Measurements from ENCODE around the gene GATB. TPM values are rescaled to one million over a fixed set of nuclear protein-coding genes. Genes with fewer than 3 reads are reported as not detected.

The GATB gene, protein sequence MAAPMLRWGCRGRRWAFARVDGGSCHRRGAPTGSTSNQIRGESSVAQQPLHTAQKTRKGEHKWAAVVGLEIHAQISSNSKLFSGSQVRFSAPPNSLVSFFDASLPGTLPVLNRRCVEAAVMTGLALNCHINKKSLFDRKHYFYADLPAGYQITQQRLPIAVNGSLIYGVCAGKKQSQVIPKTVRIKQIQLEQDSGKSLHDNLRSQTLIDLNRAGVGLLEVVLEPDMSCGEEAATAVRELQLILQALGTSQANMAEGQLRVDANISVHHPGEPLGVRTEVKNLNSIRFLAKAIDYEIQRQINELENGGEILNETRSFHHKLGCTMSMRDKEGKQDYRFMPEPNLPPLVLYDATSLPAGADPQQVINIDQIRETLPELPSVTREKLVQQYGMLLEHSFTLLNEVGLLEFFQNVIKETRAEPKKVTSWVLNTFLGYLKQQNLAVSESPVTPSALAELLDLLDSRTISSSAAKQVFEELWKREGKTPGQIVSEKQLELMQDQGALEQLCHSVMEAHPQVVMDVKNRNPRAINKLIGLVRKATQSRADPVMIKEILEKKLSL
- total RNA-seq, result 100 to 1,000 TPM in 2 of 10 donors, 10 to 100 TPM in 8; 79.0 to 122 (median 88.5) TPM
- polyA plus RNA-seq, result 100 to 1,000 TPM in 1 of 2 donors, 10 to 100 TPM in 1; 39.1 to 168 TPM
- long read RNA-seq, donor 1, transcript GATB-201 (13 exons, 2,385 nt), result major isoform, 45 of 77 reads
- long read RNA-seq, donor 1, transcript GATB-204 (4 exons, 749 nt), result minor isoform, 18 of 77 reads
- long read RNA-seq, donor 1, partial matches to known transcripts, result 9 of 77 reads
- long read RNA-seq, donor 1, other reads (novel, unspliced or antisense), result 5 of 77 reads
- long read RNA-seq, donor 2, transcript GATB-204 (4 exons, 749 nt), result minor isoform, 28 of 122 reads
- long read RNA-seq, donor 2, transcript GATB-201 (13 exons, 2,385 nt), result major isoform, 76 of 122 reads
- long read RNA-seq, donor 2, partial matches to known transcripts, result 10 of 122 reads
- long read RNA-seq, donor 2, other reads (novel, unspliced or antisense), result 8 of 122 reads
- long read RNA-seq, donor 3, transcript GATB-201 (13 exons, 2,385 nt), result major isoform, 141 of 189 reads
- long read RNA-seq, donor 3, transcript GATB-204 (4 exons, 749 nt), result minor isoform, 20 of 189 reads
- long read RNA-seq, donor 3, partial matches to known transcripts, result 10 of 189 reads
- long read RNA-seq, donor 3, other reads (novel, unspliced or antisense), result 16 of 189 reads

DNA sequence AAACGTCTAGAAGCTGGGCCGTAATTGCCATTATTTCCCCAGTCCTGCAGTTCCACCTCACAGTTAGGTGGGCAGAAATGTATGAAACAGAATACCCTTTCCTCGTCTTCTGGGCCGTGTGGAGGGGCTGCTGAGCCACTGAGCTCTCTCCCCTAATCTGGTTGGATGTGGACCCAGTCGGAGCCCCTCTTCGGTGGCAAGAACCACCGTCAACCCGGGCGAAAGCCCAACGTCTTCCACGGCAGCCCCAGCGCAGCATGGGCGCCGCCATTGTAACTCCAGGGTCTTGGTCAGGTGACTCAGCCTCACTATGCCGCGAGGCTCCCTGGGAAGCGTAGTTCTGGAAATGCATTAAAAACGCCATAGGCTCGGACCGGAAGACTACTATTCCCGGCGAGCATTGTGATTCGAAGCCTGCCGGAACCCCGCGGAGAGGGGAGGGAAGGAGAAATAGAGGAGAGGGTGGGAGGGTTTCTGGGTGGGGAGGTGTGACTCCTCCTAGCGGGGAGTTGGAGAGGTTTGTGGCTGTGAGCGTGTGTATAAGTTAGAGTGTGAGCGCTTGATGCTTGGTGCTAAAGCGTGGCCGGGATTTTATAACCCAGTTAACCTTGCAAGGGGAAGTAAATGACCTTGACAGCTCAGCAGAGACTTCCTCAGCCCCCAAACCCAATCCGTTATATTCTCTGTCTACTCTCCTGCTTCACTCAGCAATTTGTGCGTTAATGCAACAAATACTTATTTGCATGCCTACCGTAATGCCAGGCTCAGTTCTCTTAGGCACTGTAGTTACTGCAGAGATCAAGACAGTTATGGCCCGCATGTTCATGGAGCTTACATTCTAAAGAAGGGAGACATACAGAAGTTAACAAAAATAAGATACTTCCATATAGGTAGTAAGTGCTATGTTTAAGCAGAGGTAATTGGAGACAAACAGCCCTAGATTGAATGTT is at the start of gene GATB:
Gene GATB (minus strand): TSS at position 296 of the 950 bp plus-strand sequence. CDS start 25 bp downstream, at position 271.
- no peaks in the 10 kb centered on the region for H3K9me3 ChIP-seq
- intact Hi-C loops (cut with DNase I), result loop anchor here in 4 of 10 donors (2.0 to 10.0 kb wide), 4 partner anchors 69 to 662 kb away; partner anchors contain the start of gene RPS3A (in 1 of the 4)
- WGBS, 2 donors, result 5 to 6% methylated on average over 35 of the region's 35 CpGs
- H3K4me1 ChIP-seq, result peaks cover 0 to 24% (median 12%) of the 10 kb centered on the region in 9 donors
- H3K27me3 ChIP-seq, result peaks cover 0 to 4% (median 0%) of the 10 kb centered on the region in 7 donors
- peak; percentile 99 to 100 (median 100) for ATAC-seq
- peak within 1 kb of the TSS; percentile 73 to 92 (median 83) for H3K4me3 ChIP-seq
- DNase-seq, result peak; percentile 85 to 95
- peak within 1 kb of the TSS; percentile 62 to 82 (median 76) for H3K27ac ChIP-seq
- peaks cover 0 to 28% (median 0%) of the 10 kb centered on the region in 9 donors for H3K36me3 ChIP-seq
- TF ChIP-seq, protein P1, sequence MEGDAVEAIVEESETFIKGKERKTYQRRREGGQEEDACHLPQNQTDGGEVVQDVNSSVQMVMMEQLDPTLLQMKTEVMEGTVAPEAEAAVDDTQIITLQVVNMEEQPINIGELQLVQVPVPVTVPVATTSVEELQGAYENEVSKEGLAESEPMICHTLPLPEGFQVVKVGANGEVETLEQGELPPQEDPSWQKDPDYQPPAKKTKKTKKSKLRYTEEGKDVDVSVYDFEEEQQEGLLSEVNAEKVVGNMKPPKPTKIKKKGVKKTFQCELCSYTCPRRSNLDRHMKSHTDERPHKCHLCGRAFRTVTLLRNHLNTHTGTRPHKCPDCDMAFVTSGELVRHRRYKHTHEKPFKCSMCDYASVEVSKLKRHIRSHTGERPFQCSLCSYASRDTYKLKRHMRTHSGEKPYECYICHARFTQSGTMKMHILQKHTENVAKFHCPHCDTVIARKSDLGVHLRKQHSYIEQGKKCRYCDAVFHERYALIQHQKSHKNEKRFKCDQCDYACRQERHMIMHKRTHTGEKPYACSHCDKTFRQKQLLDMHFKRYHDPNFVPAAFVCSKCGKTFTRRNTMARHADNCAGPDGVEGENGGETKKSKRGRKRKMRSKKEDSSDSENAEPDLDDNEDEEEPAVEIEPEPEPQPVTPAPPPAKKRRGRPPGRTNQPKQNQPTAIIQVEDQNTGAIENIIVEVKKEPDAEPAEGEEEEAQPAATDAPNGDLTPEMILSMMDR (IDR thresholded peaks at IDR 0.05), result peak; percentile 38 to 70 (median 58)

DNA sequence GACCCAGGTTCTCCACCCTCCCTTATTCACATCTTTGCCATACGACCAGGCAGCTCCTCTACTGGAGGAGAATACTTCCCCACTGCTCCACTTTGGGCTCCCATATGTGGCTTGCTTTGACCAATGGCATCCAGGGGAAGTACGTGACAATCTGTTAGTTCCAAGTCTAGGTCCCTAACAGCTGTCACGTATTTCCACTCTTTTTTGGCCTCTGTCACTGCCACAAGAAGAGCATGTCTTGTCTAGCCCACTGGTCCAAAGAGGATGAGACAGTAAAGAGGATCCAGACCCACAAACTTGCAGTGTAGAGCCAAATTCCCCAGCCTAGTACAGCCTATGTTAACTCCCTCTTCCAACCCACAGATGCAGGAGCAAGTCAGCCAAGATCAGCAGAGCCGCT is 49.7 kb upstream of the GATB start:
- 87 to 94% methylated on average over 4 of the region's 4 CpGs for WGBS, 2 donors
- TF ChIP-seq, protein P1 (IDR thresholded peaks at IDR 0.05), result no peak
- Histone ChIP-seq H3K4me1 (peaks cover 0 to 17% (median 2%) of the 10 kb centered on the region in 9 donors), H3K27ac (peak overlapping the region in 1 of 10 donors; percentile 5), H3K4me3 (no peak overlapping the region), H3K27me3 (no peaks in the 10 kb centered on the region), H3K9me3 (peaks cover 0 to 11% (median 0%) of the 10 kb centered on the region in 11 donors), H3K36me3 (no peaks in the 10 kb centered on the region)
- ATAC-seq (no peak), DNase-seq (no peak)
- intact Hi-C loops (cut with DNase I), result no loop called here

DNA sequence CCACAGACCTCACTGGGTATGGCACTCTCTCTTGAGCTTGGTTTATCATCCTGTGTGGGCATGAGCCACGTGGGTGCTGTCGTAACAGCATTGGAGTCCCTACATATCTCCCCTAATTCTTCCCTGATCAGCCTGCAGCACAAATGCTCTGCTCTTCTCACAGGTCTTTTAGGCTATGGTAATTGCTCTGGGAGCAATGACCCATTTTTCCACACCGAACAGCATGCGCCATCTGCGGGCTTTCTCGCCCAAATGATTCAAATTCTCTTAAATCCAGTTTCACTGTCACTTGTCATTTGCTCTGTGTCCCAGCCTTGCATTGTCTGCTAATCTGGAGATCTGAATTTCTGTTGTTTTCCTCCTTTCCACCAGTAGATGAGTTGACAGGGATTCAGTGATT is 48.9 kb upstream of the GATB start:
- DNase-seq (no peak), ATAC-seq (no peak)
- 93 to 96% methylated on average over 6 of the region's 6 CpGs for WGBS, 2 donors
- intact Hi-C loops (cut with DNase I), result loop anchor here in 6 of 10 donors (5.0 to 10.0 kb wide), 6 partner anchors 122 to 575 kb away; no protein-coding TSS in a partner anchor
- H3K9me3 ChIP-seq, result peaks cover 0 to 11% (median 0%) of the 10 kb centered on the region in 11 donors
- TF ChIP-seq, protein P1 (IDR thresholded peaks at IDR 0.05), result no peak
- no peaks in the 10 kb centered on the region for H3K27me3 ChIP-seq
- H3K4me1 ChIP-seq, result peaks cover 0 to 17% (median 2%) of the 10 kb centered on the region in 9 donors
- no peak overlapping the region for H3K27ac ChIP-seq
- H3K4me3 ChIP-seq, result no peak overlapping the region
- no peaks in the 10 kb centered on the region for H3K36me3 ChIP-seq
